HEK293 (cell line): ENCODE results near the gene MYL12A.

Experiments
- GLI4 ChIP-seq: fragments of 450-650 bp; formaldehyde crosslinking; IDR thresholded peaks from 2 replicates; pipeline ENCODE4 v1.5.1; 2016; ENCODE audit warnings: missing biosample characterization, missing genetic modification characterization
- GLIS2 ChIP-seq: fragments of 450-650 bp; formaldehyde crosslinking; IDR thresholded peaks from 2 replicates; pipeline ENCODE4 v1.5.1; 2016; ENCODE audit warnings: missing biosample characterization, missing genetic modification characterization
- HOXC10 ChIP-seq: sonication (generic); formaldehyde crosslinking; IDR thresholded peaks from 2 replicates; pipeline ENCODE4 v1.8.1; 2023; ENCODE audit warnings: mild to moderate bottlenecking, missing genetic modification reagents
- OVOL3 ChIP-seq: fragments of 450-650 bp; formaldehyde crosslinking; IDR thresholded peaks from 2 replicates; pipeline ENCODE4 v1.5.1; 2016; ENCODE audit warnings: missing biosample characterization, missing genetic modification characterization
- PATZ1 ChIP-seq: fragments of 450-650 bp; formaldehyde crosslinking; IDR thresholded peaks from 2 replicates; pipeline ENCODE4 v1.5.1; 2016; ENCODE audit warnings: missing biosample characterization, missing genetic modification characterization
- SP3 ChIP-seq: fragments of 450-650 bp; formaldehyde crosslinking; IDR thresholded peaks from 2 replicates; pipeline ENCODE4 v1.5.1; 2016; ENCODE audit warnings: missing biosample characterization, missing genetic modification characterization
- SP7 ChIP-seq: fragments of 450-650 bp; formaldehyde crosslinking; IDR thresholded peaks from 2 replicates; pipeline ENCODE4 v1.5.1; 2016; ENCODE audit warnings: missing biosample characterization, missing genetic modification characterization
- WT1 ChIP-seq: fragments of 450-650 bp; formaldehyde crosslinking; IDR thresholded peaks from 2 replicates; pipeline ENCODE4 v1.5.1; 2016; ENCODE audit warnings: missing biosample characterization, missing genetic modification characterization
- YY1 ChIP-seq: fragments of 450-650 bp; formaldehyde crosslinking; IDR thresholded peaks from 2 replicates; pipeline ENCODE4 v1.5.1; 2018; ENCODE audit warnings: missing biosample characterization, missing genetic modification characterization
- ZBTB1 ChIP-seq: fragments of 450-650 bp; formaldehyde crosslinking; IDR thresholded peaks from 2 replicates; pipeline ENCODE4 v1.5.1; 2016; ENCODE audit warnings: missing biosample characterization, missing genetic modification characterization
- ZBTB6 ChIP-seq: fragments of 450-650 bp; formaldehyde crosslinking; IDR thresholded peaks from 2 replicates; pipeline ENCODE4 v1.5.1; 2017; ENCODE audit warnings: missing biosample characterization, missing genetic modification characterization
- ZNF157 ChIP-seq: fragments of 450-650 bp; formaldehyde crosslinking; IDR thresholded peaks from 2 replicates; pipeline ENCODE4 v1.5.1; 2016; ENCODE audit warnings: missing biosample characterization, missing genetic modification characterization
- ZNF223 ChIP-seq: fragments of 450-650 bp; formaldehyde crosslinking; IDR thresholded peaks from 2 replicates; pipeline ENCODE4 v1.5.1; 2016; ENCODE audit warnings: missing biosample characterization, missing genetic modification characterization
- ZNF26 ChIP-seq: fragments of 450-650 bp; formaldehyde crosslinking; IDR thresholded peaks from 2 replicates; pipeline ENCODE4 v1.5.1; 2016; ENCODE audit warnings: missing biosample characterization, missing genetic modification characterization
- ZNF335 ChIP-seq: fragments of 450-650 bp; formaldehyde crosslinking; conservative IDR thresholded peaks from 2 replicates; pipeline ENCODE4 v1.5.1; 2016; ENCODE audit warnings: missing biosample characterization, missing genetic modification characterization
- ZNF341 ChIP-seq: fragments of 450-650 bp; formaldehyde crosslinking; IDR thresholded peaks from 2 replicates; pipeline ENCODE4; 2016; ENCODE audit warnings: low read depth, missing biosample characterization, missing genetic modification characterization
- ZNF37A ChIP-seq: fragments of 450-650 bp; IDR thresholded peaks from 2 replicates; pipeline ENCODE4 v1.5.1; 2018; ENCODE audit warnings: missing biosample characterization, missing genetic modification characterization
- ZNF404 ChIP-seq: fragments of 450-650 bp; formaldehyde crosslinking; IDR thresholded peaks from 2 replicates; pipeline ENCODE4 v1.5.1; 2017; ENCODE audit warnings: missing biosample characterization, missing genetic modification characterization
- ZNF416 ChIP-seq: fragments of 450-650 bp; formaldehyde crosslinking; IDR thresholded peaks from 2 replicates; pipeline ENCODE4 v1.5.1; 2016; ENCODE audit warnings: missing biosample characterization, missing genetic modification characterization
- ZNF548 ChIP-seq: fragments of 450-650 bp; formaldehyde crosslinking; IDR thresholded peaks from 2 replicates; pipeline ENCODE4 v1.5.1; 2016; ENCODE audit warnings: missing biosample characterization, missing genetic modification characterization
- ZNF596 ChIP-seq: fragments of 450-650 bp; IDR thresholded peaks from 2 replicates; pipeline ENCODE4 v1.5.0; 2018; ENCODE audit warnings: missing biosample characterization, mild to moderate bottlenecking, missing genetic modification characterization, moderate library complexity
- ZNF629 ChIP-seq: fragments of 450-650 bp; formaldehyde crosslinking; IDR thresholded peaks from 2 replicates; pipeline ENCODE4 v1.5.1; 2017; ENCODE audit warnings: missing biosample characterization, missing genetic modification characterization
- ZNF654 ChIP-seq: fragments of 450-650 bp; formaldehyde crosslinking; IDR thresholded peaks from 2 replicates; pipeline ENCODE4 v1.5.1; 2016; ENCODE audit warnings: low read depth, missing biosample characterization, missing genetic modification characterization
- ZNF768 ChIP-seq: fragments of 450-650 bp; formaldehyde crosslinking; IDR thresholded peaks from 2 replicates; pipeline ENCODE4 v1.5.1; 2018; ENCODE audit warnings: missing biosample characterization, mild to moderate bottlenecking, missing genetic modification characterization
- ZNF785 ChIP-seq: fragments of 450-650 bp; formaldehyde crosslinking; IDR thresholded peaks from 2 replicates; pipeline ENCODE4 v1.5.1; 2016; ENCODE audit warnings: missing biosample characterization, missing genetic modification characterization
- ZNF791 ChIP-seq: fragments of 450-650 bp; formaldehyde crosslinking; IDR thresholded peaks from 2 replicates; pipeline ENCODE4 v1.5.1; 2016; ENCODE audit warnings: missing biosample characterization, missing genetic modification characterization
- ZSCAN23 ChIP-seq: fragments of 450-650 bp; formaldehyde crosslinking; IDR thresholded peaks from 2 replicates; pipeline ENCODE4 v1.5.1; 2016; ENCODE audit warnings: missing biosample characterization, missing genetic modification characterization
- ZXDB ChIP-seq: fragments of 450-650 bp; formaldehyde crosslinking; IDR thresholded peaks from 2 replicates; pipeline ENCODE4 v1.5.1; 2016; ENCODE audit warnings: missing biosample characterization, missing genetic modification characterization
- TF ChIP-seq, protein P1 (sequence below): fragments of 450-650 bp; formaldehyde crosslinking; IDR thresholded peaks from 2 replicates; pipeline ENCODE4 v1.5.1; 2016; ENCODE audit warnings: missing biosample characterization, missing genetic modification characterization
- TF ChIP-seq, protein P2 (sequence below): fragments of 450-650 bp; IDR thresholded peaks from 2 replicates; pipeline ENCODE4 v1.5.1; 2018; ENCODE audit warnings: missing biosample characterization, missing genetic modification characterization
- TF ChIP-seq, protein P3 (sequence below): fragments of 450-650 bp; formaldehyde crosslinking; IDR thresholded peaks from 2 replicates; pipeline ENCODE4 v1.5.1; 2016; ENCODE audit warnings: missing biosample characterization, missing genetic modification characterization

MYL12A gene

DNA sequence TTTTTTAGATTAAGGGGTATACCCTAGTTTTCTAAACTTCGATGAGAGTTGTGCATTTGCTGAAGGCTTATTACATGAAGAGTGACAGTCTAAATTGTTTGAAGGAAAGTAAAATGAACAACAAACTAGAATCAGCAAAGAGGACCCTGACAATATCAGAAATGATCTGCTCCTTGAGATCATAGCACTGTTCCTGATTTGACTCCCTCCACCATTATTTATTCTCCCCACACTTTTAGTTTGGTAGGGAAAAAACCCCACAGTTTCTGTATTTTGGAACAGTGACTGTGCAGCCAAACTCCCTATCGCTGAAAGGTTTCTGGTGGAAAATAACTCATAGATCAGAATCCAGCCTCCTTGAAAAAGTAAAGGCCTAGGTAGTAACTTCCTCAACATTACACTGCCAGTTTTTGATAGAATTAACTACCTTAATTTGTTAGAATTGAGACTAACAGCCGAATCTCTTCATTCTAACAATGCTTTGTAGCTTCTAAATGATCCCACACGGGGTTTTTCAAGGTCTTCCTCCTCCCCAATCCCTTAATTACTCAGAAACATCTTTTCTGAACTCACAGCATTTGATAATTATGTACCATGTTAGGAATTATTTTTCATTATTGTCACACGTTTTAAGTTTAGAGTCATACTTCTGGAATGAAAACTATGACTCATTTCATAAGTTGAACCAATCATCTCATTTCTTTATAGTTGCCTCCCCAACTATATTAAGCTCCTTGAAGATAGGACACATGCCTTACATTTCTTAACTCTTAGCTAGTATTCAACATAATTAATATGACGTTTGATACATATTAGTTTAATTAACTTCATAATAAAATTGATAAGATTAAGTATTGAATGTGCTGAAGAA is 2.9 kb downstream of the MYL12A start (continued):
- no peak for TF ChIP-seq ZNF768 (tag by site-specific recombination)
- TF ChIP-seq, protein P1, sequence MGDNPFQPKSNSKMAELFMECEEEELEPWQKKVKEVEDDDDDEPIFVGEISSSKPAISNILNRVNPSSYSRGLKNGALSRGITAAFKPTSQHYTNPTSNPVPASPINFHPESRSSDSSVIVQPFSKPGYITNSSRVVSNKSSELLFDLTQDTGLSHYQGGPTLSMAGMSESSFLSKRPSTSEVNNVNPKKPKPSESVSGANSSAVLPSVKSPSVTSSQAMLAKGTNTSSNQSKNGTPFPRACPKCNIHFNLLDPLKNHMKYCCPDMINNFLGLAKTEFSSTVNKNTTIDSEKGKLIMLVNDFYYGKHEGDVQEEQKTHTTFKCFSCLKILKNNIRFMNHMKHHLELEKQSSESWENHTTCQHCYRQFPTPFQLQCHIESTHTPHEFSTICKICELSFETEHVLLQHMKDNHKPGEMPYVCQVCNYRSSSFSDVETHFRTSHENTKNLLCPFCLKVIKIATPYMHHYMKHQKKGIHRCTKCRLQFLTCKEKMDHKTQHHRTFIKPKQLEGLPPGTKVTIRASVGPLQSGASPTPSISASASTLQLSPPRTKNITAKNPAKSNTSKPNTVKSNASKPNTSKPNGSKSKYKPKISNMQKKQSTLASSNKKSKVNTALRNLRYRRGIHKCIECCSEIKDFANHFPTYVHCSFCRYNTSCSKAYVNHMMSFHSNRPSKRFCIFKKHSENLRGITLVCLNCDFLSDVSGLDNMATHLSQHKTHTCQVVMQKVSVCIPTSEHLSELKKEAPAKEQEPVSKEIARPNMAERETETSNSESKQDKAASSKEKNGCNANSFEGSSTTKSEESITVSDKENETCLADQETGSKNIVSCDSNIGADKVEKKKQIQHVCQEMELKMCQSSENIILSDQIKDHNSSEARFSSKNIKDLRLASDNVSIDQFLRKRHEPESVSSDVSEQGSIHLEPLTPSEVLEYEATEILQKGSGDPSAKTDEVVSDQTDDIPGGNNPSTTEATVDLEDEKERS (tag by site-specific recombination), result no peak
- TF ChIP-seq YY1 (tag by site-specific recombination), result no peak
- TF ChIP-seq ZNF404 (tag by site-specific recombination), result no peak
- TF ChIP-seq HOXC10 (CRISPR knock-in tag), result no peak
- TF ChIP-seq SP7 (tag by site-specific recombination), result peak; percentile 46; the same call in 1 of the 2 replicates
- TF ChIP-seq ZNF335 (tag by site-specific recombination), result no peak
- TF ChIP-seq ZNF157 (tag by site-specific recombination), result no peak
- no peak for TF ChIP-seq PATZ1 (tag by site-specific recombination)
- TF ChIP-seq WT1, result peak; percentile 72
- no peak for TF ChIP-seq ZBTB6
- no peak for TF ChIP-seq ZNF654 (tag by site-specific recombination)
- TF ChIP-seq ZNF791 (tag by site-specific recombination), result no peak
- TF ChIP-seq, protein P2, sequence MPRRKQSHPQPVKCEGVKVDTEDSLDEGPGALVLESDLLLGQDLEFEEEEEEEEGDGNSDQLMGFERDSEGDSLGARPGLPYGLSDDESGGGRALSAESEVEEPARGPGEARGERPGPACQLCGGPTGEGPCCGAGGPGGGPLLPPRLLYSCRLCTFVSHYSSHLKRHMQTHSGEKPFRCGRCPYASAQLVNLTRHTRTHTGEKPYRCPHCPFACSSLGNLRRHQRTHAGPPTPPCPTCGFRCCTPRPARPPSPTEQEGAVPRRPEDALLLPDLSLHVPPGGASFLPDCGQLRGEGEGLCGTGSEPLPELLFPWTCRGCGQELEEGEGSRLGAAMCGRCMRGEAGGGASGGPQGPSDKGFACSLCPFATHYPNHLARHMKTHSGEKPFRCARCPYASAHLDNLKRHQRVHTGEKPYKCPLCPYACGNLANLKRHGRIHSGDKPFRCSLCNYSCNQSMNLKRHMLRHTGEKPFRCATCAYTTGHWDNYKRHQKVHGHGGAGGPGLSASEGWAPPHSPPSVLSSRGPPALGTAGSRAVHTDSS (tag by site-specific recombination), result no peak
- TF ChIP-seq ZNF223 (tag by site-specific recombination), result no peak
- TF ChIP-seq ZNF596 (tag by site-specific recombination), result no peak
- TF ChIP-seq GLI4 (tag by site-specific recombination), result no peak
- no peak for TF ChIP-seq ZNF341 (tag by site-specific recombination)
- TF ChIP-seq ZNF37A (tag by site-specific recombination), result no peak
- TF ChIP-seq GLIS2 (tag by site-specific recombination), result no peak
- no peak for TF ChIP-seq ZNF416 (tag by site-specific recombination)
- TF ChIP-seq SP3, result peak; percentile 29; the same call in 1 of the 2 replicates
- TF ChIP-seq ZNF785, result no peak
- TF ChIP-seq OVOL3 (tag by site-specific recombination), result no peak
- TF ChIP-seq ZSCAN23 (tag by site-specific recombination), result no peak
- TF ChIP-seq ZNF548 (tag by site-specific recombination), result no peak
- TF ChIP-seq, protein P3, sequence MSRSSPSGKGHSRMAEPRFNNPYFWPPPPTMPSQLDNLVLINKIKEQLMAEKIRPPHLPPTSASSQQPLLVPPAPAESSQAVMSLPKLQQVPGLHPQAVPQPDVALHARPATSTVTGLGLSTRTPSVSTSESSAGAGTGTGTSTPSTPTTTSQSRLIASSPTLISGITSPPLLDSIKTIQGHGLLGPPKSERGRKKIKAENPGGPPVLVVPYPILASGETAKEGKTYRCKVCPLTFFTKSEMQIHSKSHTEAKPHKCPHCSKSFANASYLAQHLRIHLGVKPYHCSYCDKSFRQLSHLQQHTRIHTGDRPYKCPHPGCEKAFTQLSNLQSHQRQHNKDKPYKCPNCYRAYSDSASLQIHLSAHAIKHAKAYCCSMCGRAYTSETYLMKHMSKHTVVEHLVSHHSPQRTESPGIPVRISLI (tag by site-specific recombination), result 0 out of 2 replicates have a peak, but pooled peaks have one; percentile 24
- TF ChIP-seq ZBTB1 (tag by site-specific recombination), result no peak
- TF ChIP-seq ZXDB (tag by site-specific recombination), result no peak
- TF ChIP-seq ZNF26, result no peak
- TF ChIP-seq ZNF629 (tag by site-specific recombination), result peak; percentile 52; the same call in 1 of the 2 replicates
